WTC11 (cell line): ENCODE data around the gene IRF3. TPM values are rescaled to one million over a fixed set of nuclear protein-coding genes. Genes with fewer than 3 reads are reported as not detected.
A peak's percentile ranks its signal among the peaks of the same experiment; 100 is the strongest.

Experiments used
- ATAC-seq: fragments of 200-7000 bp; cut with Tn5 transposase; 2 replicates; pipeline ENCODE4 v1.10.0; 2021; ENCODE audit warnings: mild to moderate bottlenecking, moderate library complexity
- Bru-seq: library from RNA; stranded (reverse); fragments of 400-500 nt; gene quantifications from one replicate; lab custom pipeline; 2021; lab: Mats Ljungman, UMichigan
- CTCF ChIA-PET: fragments of 300-600 bp; sonication (Branson Sonifier 250); formaldehyde crosslinking; loops from one replicate; lab custom pipeline; 2021; ENCODE audit warnings: antibody characterized with exemption; lab: Charles Lee
- POLR2A ChIA-PET: fragments of 350-600 bp; sonication (Branson Sonifier 250); formaldehyde crosslinking; loops from one replicate; lab custom pipeline; 2021; ENCODE audit warnings: antibody characterized with exemption; lab: Charles Lee
- DNase-seq: peaks from one replicate; pipeline ENCODE4 v3.0.0; 2021; ENCODE audit warnings: low spot score
- H3K27ac Mint-ChIP-seq: 2 replicates; pipeline ENCODE4 v1.8.0; 2021; ENCODE audit warnings: mixed read lengths
- H3K27me3 Mint-ChIP-seq: 2 replicates; pipeline ENCODE4 v1.8.0; 2021; ENCODE audit warnings: low read depth, mild to moderate bottlenecking, moderate library complexity, mixed read lengths
- H3K36me3 Mint-ChIP-seq: 2 replicates; pipeline ENCODE4 v1.8.0; 2021; ENCODE audit warnings: mixed read lengths
- H3K4me1 Mint-ChIP-seq: 2 replicates; pipeline ENCODE4 v1.8.0; 2022; ENCODE audit warnings: mixed read lengths
- H3K4me3 Mint-ChIP-seq: 2 replicates; pipeline ENCODE4 v1.8.0; 2021; ENCODE audit warnings: mild to moderate bottlenecking, moderate library complexity, mixed read lengths
- H3K9me3 Mint-ChIP-seq: 2 replicates; pipeline ENCODE4 v1.8.0; 2021; ENCODE audit warnings: mixed read lengths
- AR ChIP-seq: fragments of 250-450 bp; sonication (Bioruptor Pico); IDR thresholded peaks from 2 replicates; pipeline ENCODE4 v1.9.0; 2021; ENCODE audit warnings: mild to moderate bottlenecking
- ERG ChIP-seq: fragments of 250-450 bp; sonication (Bioruptor Pico); IDR thresholded peaks from 2 replicates; pipeline ENCODE4 v1.8.0; 2021; ENCODE audit warnings: mild to moderate bottlenecking
- GRHL2 ChIP-seq: fragments of 250-450 bp; sonication (Bioruptor Pico); IDR thresholded peaks from 2 replicates; pipeline ENCODE4 v1.8.0; 2022; ENCODE audit warnings: mild to moderate bottlenecking, moderate library complexity; ENCODE audit not compliant: insufficient replicate concordance, severe bottlenecking
- NR1H2 ChIP-seq: sonication (generic); formaldehyde crosslinking; IDR thresholded peaks from 2 replicates; pipeline ENCODE4 v1.9.0; 2021; ENCODE audit warnings: mild to moderate bottlenecking, moderate library complexity, missing genetic modification reagents
- PREB ChIP-seq: sonication (generic); formaldehyde crosslinking; IDR thresholded peaks from 2 replicates; pipeline ENCODE4 v1.8.1; 2022; ENCODE audit warnings: mild to moderate bottlenecking, missing genetic modification reagents, moderate library complexity, borderline replicate concordance
- SMAD4 ChIP-seq: sonication (generic); formaldehyde crosslinking; IDR thresholded peaks from 2 replicates; pipeline ENCODE4 v1.8.0; 2022; ENCODE audit warnings: mild to moderate bottlenecking, missing genetic modification reagents
- SP1 ChIP-seq: sonication (generic); formaldehyde crosslinking; conservative IDR thresholded peaks from 2 replicates; pipeline ENCODE4 v1.8.1; 2022; ENCODE audit warnings: missing genetic modification reagents
- TCF7 ChIP-seq: sonication (generic); formaldehyde crosslinking; IDR thresholded peaks from 2 replicates; pipeline ENCODE4 v1.8.0; 2022; ENCODE audit warnings: mild to moderate bottlenecking, low read depth, missing genetic modification reagents, moderate library complexity
- TEAD1 ChIP-seq: sonication (generic); formaldehyde crosslinking; IDR thresholded peaks from 2 replicates; pipeline ENCODE4 v1.8.0; 2022; ENCODE audit warnings: mild to moderate bottlenecking, missing genetic modification reagents
- TP53 ChIP-seq: sonication (generic); formaldehyde crosslinking; IDR thresholded peaks from 2 replicates; pipeline ENCODE4 v1.8.1; 2023; ENCODE audit warnings: mild to moderate bottlenecking, missing genetic modification reagents
- USF1 ChIP-seq: sonication (generic); formaldehyde crosslinking; IDR thresholded peaks from 2 replicates; pipeline ENCODE4 v1.8.0; 2022; ENCODE audit warnings: mild to moderate bottlenecking, missing genetic modification reagents
- ZNF232 ChIP-seq: sonication (generic); formaldehyde crosslinking; IDR thresholded peaks from 2 replicates; pipeline ENCODE4 v1.8.0; 2022; ENCODE audit warnings: mild to moderate bottlenecking, missing genetic modification reagents
- ZNF396 ChIP-seq: fragments of 250-450 bp; sonication (Bioruptor Pico); IDR thresholded peaks from 2 replicates; pipeline ENCODE4 v1.8.0; 2021; ENCODE audit warnings: mild to moderate bottlenecking, moderate library complexity, borderline replicate concordance
- long read RNA-seq, 3 experiments: library from RNA in 1 of 3; library from capped mRNA in 1 of 3; library from polyadenylated mRNA in 1 of 3; unstranded in 2 of 3; stranded (forward) in 1 of 3; transcript quantifications; one replicate each; pipeline ENCODE4 v2.0.0, GENCODE V29; 2021
- total RNA-seq: library from RNA; stranded (reverse); gene quantifications from 3 replicates; pipeline ENCODE4 v1.2.3, GENCODE V29; 2021
- TF ChIP-seq, protein P1 (sequence below): sonication (generic); formaldehyde crosslinking; IDR thresholded peaks from 2 replicates; pipeline ENCODE4 v1.8.0; 2022; ENCODE audit warnings: mild to moderate bottlenecking, missing genetic modification reagents
- TF ChIP-seq, protein P2 (sequence below): sonication (generic); formaldehyde crosslinking; IDR thresholded peaks from 2 replicates; pipeline ENCODE4 v1.8.1; 2022; ENCODE audit warnings: low read depth, mild to moderate bottlenecking, moderate library complexity, missing genetic modification reagents, borderline replicate concordance
- TF ChIP-seq, protein P3 (sequence below): sonication (generic); formaldehyde crosslinking; IDR thresholded peaks from 2 replicates; pipeline ENCODE4 v1.8.0; 2022; ENCODE audit warnings: missing genetic modification reagents

Gene IRF3
- total RNA-seq (149 to 165 TPM (median 154 TPM) in 3 replicates), Bru-seq, nascent RNA (percentile 83 among the genes with signal in this experiment)
- long read RNA-seq, experiment 1, transcript IRF3-203 (8 exons, 1,613 nt) = major isoform, 62 of 178 reads
- long read RNA-seq, experiment 1, transcript IRF3-201 (7 exons, 1,691 nt) = minor isoform, 7 of 178 reads
- long read RNA-seq, experiment 1, transcript IRF3-228 (8 exons, 1,556 nt) = minor isoform, 11 of 178 reads
- long read RNA-seq, experiment 1, partial matches to known transcripts = 16 of 178 reads
- long read RNA-seq, experiment 1, other reads (novel, unspliced or antisense) = 71 of 178 reads
- long read RNA-seq, experiment 2, transcript IRF3-203 (8 exons, 1,613 nt) = major isoform, 33 of 115 reads
- long read RNA-seq, experiment 2, partial matches to known transcripts = 11 of 115 reads
- long read RNA-seq, experiment 2, other reads (novel, unspliced or antisense) = 59 of 115 reads
- long read RNA-seq, experiment 3, transcript IRF3-228 (8 exons, 1,556 nt) = minor isoform, 6 of 150 reads
- long read RNA-seq, experiment 3, transcript IRF3-203 (8 exons, 1,613 nt) = major isoform, 50 of 150 reads
- long read RNA-seq, experiment 3, transcript IRF3-201 (7 exons, 1,691 nt) = minor isoform, 6 of 150 reads
- long read RNA-seq, experiment 3, transcript IRF3-221 (8 exons, 1,468 nt) = minor isoform, 9 of 150 reads
- long read RNA-seq, experiment 3, partial matches to known transcripts = 5 of 150 reads
- long read RNA-seq, experiment 3, other reads (novel, unspliced or antisense) = 62 of 150 reads

GRCh38 chr19:49665351-49666119 lies at the start of gene IRF3, which contains the start of gene BCL2L12:
Gene IRF3 (minus strand): TSS chr19:49665857. CDS start chr19:49664838, 1,019 bp downstream.
Gene BCL2L12 (plus strand): TSS chr19:49665933. CDS start chr19:49666693, 760 bp downstream.
- peak; percentile 97 for DNase-seq
- peaks cover 12% of the 10 kb centered on the region for H3K4me1 Mint-ChIP-seq
- peak within 1 kb of the TSS; percentile 98 for H3K27ac Mint-ChIP-seq
- H3K9me3 Mint-ChIP-seq = no peaks in the 10 kb centered on the region
- ChIA-PET POLR2A (interaction anchor here (1.8 to 2.7 kb wide), 2 partner anchors 11 to 23 kb away, joined by 11 to 29 read pairs; partner anchors contain the start of genes PRMT1 and SCAF1), CTCF (interaction anchor here (1.0 to 3.6 kb wide), 8 partner anchors 9 to 119 kb away, joined by 3 to 35 read pairs (median 10); partner anchors contain the start of genes PRMT1, RRAS and SCAF1)
- TF ChIP-seq TEAD1 (CRISPR knock-in tag) (peak; percentile 57; the same call in 1 of the 2 replicates), SP1 (CRISPR knock-in tag) (peak; percentile 71), GRHL2 (CRISPR knock-in tag) (no peak), ZNF396 (no peak), ZNF232 (CRISPR knock-in tag) (no peak)
- TF ChIP-seq, protein P1, sequence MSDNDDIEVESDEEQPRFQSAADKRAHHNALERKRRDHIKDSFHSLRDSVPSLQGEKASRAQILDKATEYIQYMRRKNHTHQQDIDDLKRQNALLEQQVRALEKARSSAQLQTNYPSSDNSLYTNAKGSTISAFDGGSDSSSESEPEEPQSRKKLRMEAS (CRISPR knock-in tag) = 0 out of 2 replicates have a peak, but pooled peaks have one; percentile 38
- peak; percentile 70 for ATAC-seq
- peak within 1 kb of the TSS; percentile 98 for H3K4me3 Mint-ChIP-seq
- H3K36me3 Mint-ChIP-seq = peaks cover 41% of the 10 kb centered on the region
- H3K27me3 Mint-ChIP-seq = no peaks in the 10 kb centered on the region; the same call in 1 of the 2 replicates

- DNase-seq (no peak), ATAC-seq (no peak)
- ChIA-PET CTCF (interaction anchor here (1.9 kb wide), 1 partner anchor 38 kb away, joined by 8 read pairs; no protein-coding TSS in a partner anchor), POLR2A (interaction anchor here (0.7 kb wide), 1 partner anchor 976 kb away, joined by 4 read pairs; no protein-coding TSS in a partner anchor)
- Mint-ChIP-seq H3K4me1 (0 out of 2 replicates have a peak, but pooled peaks cover 4% of the 10 kb centered on the region), H3K27me3 (no peaks in the 10 kb centered on the region; the same call in 1 of the 2 replicates), H3K4me3 (no peak overlapping the region), H3K36me3 (peaks cover 42% of the 10 kb centered on the region), H3K27ac (no peak overlapping the region), H3K9me3 (peaks cover 6% of the 10 kb centered on the region; the same call in 1 of the 2 replicates)
- TF ChIP-seq USF1 (CRISPR knock-in tag) = no peak
- no peak for TF ChIP-seq PREB (CRISPR knock-in tag)
- TF ChIP-seq, protein P2, sequence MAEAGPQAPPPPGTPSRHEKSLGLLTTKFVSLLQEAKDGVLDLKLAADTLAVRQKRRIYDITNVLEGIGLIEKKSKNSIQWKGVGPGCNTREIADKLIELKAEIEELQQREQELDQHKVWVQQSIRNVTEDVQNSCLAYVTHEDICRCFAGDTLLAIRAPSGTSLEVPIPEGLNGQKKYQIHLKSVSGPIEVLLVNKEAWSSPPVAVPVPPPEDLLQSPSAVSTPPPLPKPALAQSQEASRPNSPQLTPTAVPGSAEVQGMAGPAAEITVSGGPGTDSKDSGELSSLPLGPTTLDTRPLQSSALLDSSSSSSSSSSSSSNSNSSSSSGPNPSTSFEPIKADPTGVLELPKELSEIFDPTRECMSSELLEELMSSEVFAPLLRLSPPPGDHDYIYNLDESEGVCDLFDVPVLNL (CRISPR knock-in tag) = no peak
- 0 out of 2 replicates have a peak, but pooled peaks have one; percentile 15 for TF ChIP-seq NR1H2 (CRISPR knock-in tag)
- no peak for TF ChIP-seq SMAD4 (CRISPR knock-in tag)
- no peak for TF ChIP-seq ZNF396
- TF ChIP-seq TCF7 (CRISPR knock-in tag) = no peak
- no peak for TF ChIP-seq TP53 (CRISPR knock-in tag)
- TF ChIP-seq AR (CRISPR knock-in tag) = no peak
- TF ChIP-seq ERG (CRISPR knock-in tag) = no peak
- TF ChIP-seq, protein P3, sequence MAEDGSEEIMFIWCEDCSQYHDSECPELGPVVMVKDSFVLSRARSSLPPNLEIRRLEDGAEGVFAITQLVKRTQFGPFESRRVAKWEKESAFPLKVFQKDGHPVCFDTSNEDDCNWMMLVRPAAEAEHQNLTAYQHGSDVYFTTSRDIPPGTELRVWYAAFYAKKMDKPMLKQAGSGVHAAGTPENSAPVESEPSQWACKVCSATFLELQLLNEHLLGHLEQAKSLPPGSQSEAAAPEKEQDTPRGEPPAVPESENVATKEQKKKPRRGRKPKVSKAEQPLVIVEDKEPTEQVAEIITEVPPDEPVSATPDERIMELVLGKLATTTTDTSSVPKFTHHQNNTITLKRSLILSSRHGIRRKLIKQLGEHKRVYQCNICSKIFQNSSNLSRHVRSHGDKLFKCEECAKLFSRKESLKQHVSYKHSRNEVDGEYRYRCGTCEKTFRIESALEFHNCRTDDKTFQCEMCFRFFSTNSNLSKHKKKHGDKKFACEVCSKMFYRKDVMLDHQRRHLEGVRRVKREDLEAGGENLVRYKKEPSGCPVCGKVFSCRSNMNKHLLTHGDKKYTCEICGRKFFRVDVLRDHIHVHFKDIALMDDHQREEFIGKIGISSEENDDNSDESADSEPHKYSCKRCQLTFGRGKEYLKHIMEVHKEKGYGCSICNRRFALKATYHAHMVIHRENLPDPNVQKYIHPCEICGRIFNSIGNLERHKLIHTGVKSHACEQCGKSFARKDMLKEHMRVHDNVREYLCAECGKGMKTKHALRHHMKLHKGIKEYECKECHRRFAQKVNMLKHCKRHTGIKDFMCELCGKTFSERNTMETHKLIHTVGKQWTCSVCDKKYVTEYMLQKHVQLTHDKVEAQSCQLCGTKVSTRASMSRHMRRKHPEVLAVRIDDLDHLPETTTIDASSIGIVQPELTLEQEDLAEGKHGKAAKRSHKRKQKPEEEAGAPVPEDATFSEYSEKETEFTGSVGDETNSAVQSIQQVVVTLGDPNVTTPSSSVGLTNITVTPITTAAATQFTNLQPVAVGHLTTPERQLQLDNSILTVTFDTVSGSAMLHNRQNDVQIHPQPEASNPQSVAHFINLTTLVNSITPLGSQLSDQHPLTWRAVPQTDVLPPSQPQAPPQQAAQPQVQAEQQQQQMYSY (CRISPR knock-in tag) = 0 out of 2 replicates have a peak, but pooled peaks have one; percentile 37
Observed at GRCh38 chr19:49713236-49713845, 47.7 kb upstream of the IRF3 start.
